ENCODE data around the gene EPB42.

Gene EPB42

GRCh38 chr15:43220991-43221403 is at the start of gene EPB42:
TSS of gene EPB42 (minus strand) at chr15:43221018. CDS start at chr15:43220825, 193 bp downstream.
- no peak for DNase-seq
- intact Hi-C loops (cut with DNase I), result no loop called here

GRCh38 chr15:43270113-43270665 is 49.4 kb upstream of the EPB42 start:
- intact Hi-C loops (cut with DNase I), result no loop called here
- DNase-seq, result no peak

GRCh38 chr15:43268111-43269105 is 47.6 kb upstream of the EPB42 start:
- DNase-seq, result peak in 2 of 10 donors; percentile 2 to 30
- intact Hi-C loops (cut with DNase I), result no loop called here

GRCh38 chr15:43267439-43267838 is 46.6 kb upstream of the EPB42 start:
- intact Hi-C loops (cut with DNase I), result no loop called here
- DNase-seq, result peak in 1 of 10 donors; percentile 18

- DNase-seq, result peak in 1 of 10 donors; percentile 44
- intact Hi-C loops (cut with DNase I), result no loop called here
These were observed 46.0 kb upstream of the EPB42 start, which contains the start of gene TGM5 for GRCh38 chr15:43266834-43267233. TSS of gene TGM5 (minus strand) at chr15:43266928. CDS start at chr15:43266849, 79 bp downstream.

GRCh38 chr15:43266386-43266785 is 45.6 kb upstream of the EPB42 start:
- no peak for DNase-seq
- intact Hi-C loops (cut with DNase I), result no loop called here

GRCh38 chr15:43260011-43260615 is 39.3 kb upstream of the EPB42 start:
- peak in 1 of 10 donors; percentile 62 for DNase-seq
- intact Hi-C loops (cut with DNase I), result no loop called here

- DNase-seq, result peak in 1 of 10 donors; percentile 24
These were observed 38.0 kb upstream of the EPB42 start for GRCh38 chr15:43258781-43259180.

GRCh38 chr15:43256341-43256740 is 35.5 kb upstream of the EPB42 start:
- peak in 1 of 10 donors; percentile 19 for DNase-seq
- intact Hi-C loops (cut with DNase I), result no loop called here

More at GRCh38 chr15:43258781-43259180, 38.0 kb upstream of the EPB42 start:
- intact Hi-C loops (cut with DNase I), result no loop called here

- DNase-seq, result peak in 1 of 10 donors; percentile 12
- intact Hi-C loops (cut with DNase I), result no loop called here
These were observed 34.6 kb upstream of the EPB42 start for GRCh38 chr15:43255376-43255775.

- DNase-seq, result no peak
- intact Hi-C loops (cut with DNase I), result no loop called here
These were observed 32.9 kb upstream of the EPB42 start for GRCh38 chr15:43253431-43254403.

- no peak for DNase-seq
- intact Hi-C loops (cut with DNase I), result no loop called here
These were observed 31.0 kb upstream of the EPB42 start for GRCh38 chr15:43251871-43252250.

GRCh38 chr15:43251185-43251870 is 30.5 kb upstream of the EPB42 start:
- DNase-seq, result no peak
- intact Hi-C loops (cut with DNase I), result no loop called here

- intact Hi-C loops (cut with DNase I), result no loop called here
- no peak for DNase-seq
These were observed 30.0 kb upstream of the EPB42 start for GRCh38 chr15:43250785-43251184.

- peak in 1 of 10 donors; percentile 11 for DNase-seq
- intact Hi-C loops (cut with DNase I), result no loop called here
These were observed 28.9 kb upstream of the EPB42 start for GRCh38 chr15:43249699-43250203.

- intact Hi-C loops (cut with DNase I), result no loop called here
- no peak for DNase-seq
These were observed 28.4 kb upstream of the EPB42 start for GRCh38 chr15:43249236-43249635.

GRCh38 chr15:43246261-43246774 is 25.5 kb upstream of the EPB42 start:
- no peak for DNase-seq
- intact Hi-C loops (cut with DNase I), result no loop called here

GRCh38 chr15:43244092-43244491 is 23.3 kb upstream of the EPB42 start:
- intact Hi-C loops (cut with DNase I), result no loop called here
- no peak for DNase-seq
